HUES48 (cell line): Measurements from ENCODE around the gene ZNF14.
"Not testable (repeated sequence)": the region's sequence is repeated elsewhere in the genome, so short reads cannot be mapped to it uniquely, and the experiment has no call there.

Experiments used
- H3K27ac ChIP-seq: one replicate; pipeline ENCODE4 v1.7.0; 2013; ENCODE audit warnings: low read depth, low read length, inconsistent platforms
- H3K27me3 ChIP-seq: 2 replicates; pipeline ENCODE4 v1.6.1; 2013; ENCODE audit warnings: mild to moderate bottlenecking, low read length; ENCODE audit not compliant: control insufficient read depth, insufficient read depth
- H3K36me3 ChIP-seq: 2 replicates; pipeline ENCODE4 v1.6.1; 2013; ENCODE audit warnings: low read length; ENCODE audit not compliant: control insufficient read depth, insufficient read depth
- H3K4me1 ChIP-seq: 2 replicates; pipeline ENCODE4 v1.6.1; 2013; ENCODE audit warnings: mild to moderate bottlenecking, low read length; ENCODE audit not compliant: control insufficient read depth, insufficient read depth
- H3K4me3 ChIP-seq: 2 replicates; pipeline ENCODE4 v1.5.1; 2013; ENCODE audit warnings: mild to moderate bottlenecking, low read depth, low read length
- H3K9ac ChIP-seq: 2 replicates; pipeline ENCODE4 v1.6.1; 2013; ENCODE audit warnings: mild to moderate bottlenecking, low read depth, low read length, moderate library complexity
- H3K9me3 ChIP-seq: 2 replicates; pipeline ENCODE4 v1.6.1; 2013; ENCODE audit warnings: low read length; ENCODE audit not compliant: control insufficient read depth, insufficient read depth

ZNF14 gene

DNA sequence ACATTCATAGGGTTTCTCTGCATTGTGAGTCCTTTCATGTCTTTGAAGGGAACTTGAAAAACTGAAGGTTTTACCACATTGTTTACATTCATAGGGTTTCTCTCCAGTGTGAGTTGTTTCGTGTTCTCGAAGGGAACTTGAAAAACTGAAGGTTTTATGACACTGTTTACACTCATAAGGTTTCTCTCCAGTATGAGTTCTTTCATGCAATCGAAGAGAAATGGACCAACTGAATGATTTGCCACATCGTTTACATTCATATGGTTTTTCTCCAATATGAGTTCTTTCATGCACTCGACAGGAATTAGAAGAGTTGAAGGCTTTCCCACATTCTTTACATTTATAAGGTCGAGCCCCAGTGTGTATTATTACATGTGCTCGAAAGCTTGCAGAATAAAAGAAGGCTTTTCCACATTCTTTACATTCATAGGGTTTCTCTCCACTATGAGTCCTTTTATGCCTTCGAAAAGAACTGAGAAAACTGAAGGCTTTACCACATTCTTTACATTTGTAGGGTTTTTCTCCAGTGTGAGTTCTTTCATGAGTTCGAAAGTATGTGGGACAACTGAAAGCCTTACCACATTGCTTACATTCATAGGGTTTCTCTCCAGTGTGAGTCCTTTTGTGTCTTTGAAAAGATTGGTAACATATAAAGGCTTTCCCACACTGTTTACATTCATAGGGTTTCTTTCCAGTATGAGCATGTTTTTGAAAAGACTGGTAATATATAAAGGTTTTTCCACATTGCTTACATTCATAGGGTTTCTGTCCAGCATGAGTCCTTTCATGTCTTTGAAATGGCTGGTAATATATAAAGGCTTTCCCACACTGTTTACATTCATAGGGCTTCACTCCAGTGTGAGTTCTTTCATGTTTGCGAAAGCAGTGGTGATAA lies 20.7 kb downstream of the ZNF14 start:
- H3K4me3 ChIP-seq = peak overlapping the region; percentile 32; the same call in 1 of the 2 replicates
- peaks cover 44% of the 10 kb centered on the region for H3K36me3 ChIP-seq
- H3K9ac ChIP-seq = no peak overlapping the region
- no peaks in the 10 kb centered on the region for H3K27me3 ChIP-seq
- H3K9me3 ChIP-seq = peaks cover 92% of the 10 kb centered on the region
- no peaks in the 10 kb centered on the region for H3K4me1 ChIP-seq
- H3K27ac ChIP-seq = no peak overlapping the region

- H3K9ac ChIP-seq = no peak overlapping the region
- H3K36me3 ChIP-seq = peaks cover 44% of the 10 kb centered on the region
- peaks cover 89% of the 10 kb centered on the region for H3K9me3 ChIP-seq
- H3K4me1 ChIP-seq = no peaks in the 10 kb centered on the region
- H3K27ac ChIP-seq = no peak overlapping the region
- peak overlapping the region; percentile 32; the same call in 1 of the 2 replicates for H3K4me3 ChIP-seq
- H3K27me3 ChIP-seq = no peaks in the 10 kb centered on the region
Observed at GRCh38 chr19:19711306-19711933, 21.5 kb downstream of the ZNF14 start.

- no peaks in the 10 kb centered on the region for H3K27me3 ChIP-seq
- H3K4me3 ChIP-seq = no peak overlapping the region
- no peak overlapping the region for H3K27ac ChIP-seq
- H3K9me3 ChIP-seq = peaks cover 84% of the 10 kb centered on the region
- no peak overlapping the region for H3K9ac ChIP-seq
- H3K36me3 ChIP-seq = peaks cover 44% of the 10 kb centered on the region
- no peaks in the 10 kb centered on the region for H3K4me1 ChIP-seq
Observed at GRCh38 chr19:19710506-19710905, 22.4 kb downstream of the ZNF14 start.

DNA sequence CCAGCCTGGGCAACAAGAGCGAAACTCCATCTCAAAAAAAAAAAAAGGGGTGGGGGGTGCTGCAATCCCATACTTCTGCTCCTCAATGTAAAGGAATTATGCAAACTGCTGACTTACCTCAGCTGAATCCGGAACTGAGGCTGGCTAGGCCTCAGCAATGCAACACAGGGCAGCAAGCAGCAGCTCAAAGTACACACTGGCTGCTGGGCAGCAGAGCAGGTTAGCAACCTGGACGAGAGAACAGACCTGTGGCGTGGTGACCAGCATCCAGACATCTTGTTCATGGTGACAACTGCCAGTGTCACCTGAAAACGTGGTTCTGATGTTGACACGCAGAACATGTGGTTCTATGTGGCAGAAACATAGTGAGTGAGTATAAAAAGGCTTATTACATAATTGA lies 28.1 kb downstream of the ZNF14 start:
- no peaks in the 10 kb centered on the region for H3K4me1 ChIP-seq
- peaks cover 7% of the 10 kb centered on the region for H3K36me3 ChIP-seq
- H3K27me3 ChIP-seq = no peaks in the 10 kb centered on the region
- no peak overlapping the region for H3K9ac ChIP-seq
- peaks cover 39% of the 10 kb centered on the region for H3K9me3 ChIP-seq
- no peak overlapping the region for H3K4me3 ChIP-seq
- H3K27ac ChIP-seq = no peak overlapping the region

DNA sequence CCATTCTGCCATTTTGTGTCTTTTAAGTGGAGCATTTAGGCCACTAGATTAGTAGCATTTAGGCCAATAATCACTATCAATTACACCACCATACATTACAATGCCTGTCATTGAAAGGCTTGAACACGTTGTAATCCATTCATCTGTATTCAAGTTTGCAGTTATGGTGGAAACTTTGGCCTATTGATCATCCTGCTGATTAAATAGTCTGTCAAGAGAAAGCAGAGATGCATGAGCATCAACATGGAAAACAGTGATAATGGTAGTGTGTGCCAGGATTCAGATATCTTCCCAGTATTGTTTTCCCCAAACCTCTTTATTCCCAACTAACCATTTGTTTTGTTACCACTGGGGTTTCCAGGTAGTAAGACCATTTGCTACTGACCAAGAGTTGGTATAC lies 32.4 kb downstream of the ZNF14 start:
- not testable (repeated sequence) for H3K4me1 ChIP-seq, H3K9ac ChIP-seq, H3K27ac ChIP-seq, H3K36me3 ChIP-seq, H3K27me3 ChIP-seq, H3K4me3 ChIP-seq, H3K9me3 ChIP-seq

DNA sequence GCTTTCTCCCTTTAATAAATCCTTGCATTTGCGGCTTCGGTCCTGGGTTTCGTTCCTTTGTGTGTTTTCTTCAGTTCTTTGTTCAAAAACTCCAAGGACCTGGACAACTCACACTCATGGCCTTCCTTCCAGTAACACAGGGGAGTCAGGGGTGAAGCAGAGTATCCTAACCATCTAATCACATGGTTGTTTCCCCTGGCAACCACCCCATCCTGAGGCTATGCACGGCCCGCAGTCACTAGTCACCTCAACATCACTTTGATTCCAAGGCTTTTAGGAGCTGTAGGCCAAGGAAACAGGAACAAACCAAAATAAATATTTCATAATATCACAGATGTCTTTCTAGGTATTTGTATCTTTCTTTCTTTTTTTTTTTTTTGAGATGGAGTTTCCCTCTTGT lies 35.3 kb downstream of the ZNF14 start:
- H3K27me3 ChIP-seq = no peaks in the 10 kb centered on the region

GRCh38 chr19:19696386-19696785 lies 36.5 kb downstream of the ZNF14 start:
- H3K9me3 ChIP-seq = no peaks in the 10 kb centered on the region; the same call in 1 of the 2 replicates
- H3K27ac ChIP-seq = no peak overlapping the region
- H3K36me3 ChIP-seq = no peaks in the 10 kb centered on the region
- no peak overlapping the region for H3K9ac ChIP-seq
- no peaks in the 10 kb centered on the region for H3K27me3 ChIP-seq
- H3K4me1 ChIP-seq = no peaks in the 10 kb centered on the region
- no peak overlapping the region for H3K4me3 ChIP-seq

More for the DNA sequence above, 35.3 kb downstream of the ZNF14 start:
- no peaks in the 10 kb centered on the region for H3K4me1 ChIP-seq
- no peak overlapping the region for H3K9ac ChIP-seq
- no peaks in the 10 kb centered on the region for H3K36me3 ChIP-seq
- H3K27ac ChIP-seq = no peak overlapping the region
- H3K4me3 ChIP-seq = no peak overlapping the region
- no peaks in the 10 kb centered on the region; the same call in 1 of the 2 replicates for H3K9me3 ChIP-seq

DNA sequence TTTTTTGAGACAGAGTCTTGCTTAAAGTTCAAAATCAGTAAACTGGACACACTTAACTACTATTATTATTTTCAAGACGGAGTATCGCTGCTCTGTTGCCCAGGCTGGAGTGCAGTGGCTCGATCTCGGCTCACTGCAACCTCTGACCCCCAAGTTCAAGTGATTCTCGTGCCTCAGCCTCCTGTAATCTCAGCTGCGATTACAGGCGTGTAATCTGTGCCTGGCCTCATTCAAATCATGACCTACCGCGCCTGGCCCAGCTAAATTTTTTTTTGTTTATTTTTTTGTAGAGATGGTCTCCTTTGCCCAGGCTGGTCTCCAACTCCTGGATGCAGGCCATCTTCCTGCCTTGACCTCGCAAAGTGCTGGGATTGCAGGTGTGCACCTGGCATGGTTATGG lies 41.2 kb downstream of the ZNF14 start:
- Histone ChIP-seq H3K9ac (no peak overlapping the region), H3K9me3 (no peaks in the 10 kb centered on the region), H3K4me3 (no peak overlapping the region), H3K4me1 (no peaks in the 10 kb centered on the region), H3K36me3 (no peaks in the 10 kb centered on the region), H3K27me3 (no peaks in the 10 kb centered on the region), H3K27ac (no peak overlapping the region)

DNA sequence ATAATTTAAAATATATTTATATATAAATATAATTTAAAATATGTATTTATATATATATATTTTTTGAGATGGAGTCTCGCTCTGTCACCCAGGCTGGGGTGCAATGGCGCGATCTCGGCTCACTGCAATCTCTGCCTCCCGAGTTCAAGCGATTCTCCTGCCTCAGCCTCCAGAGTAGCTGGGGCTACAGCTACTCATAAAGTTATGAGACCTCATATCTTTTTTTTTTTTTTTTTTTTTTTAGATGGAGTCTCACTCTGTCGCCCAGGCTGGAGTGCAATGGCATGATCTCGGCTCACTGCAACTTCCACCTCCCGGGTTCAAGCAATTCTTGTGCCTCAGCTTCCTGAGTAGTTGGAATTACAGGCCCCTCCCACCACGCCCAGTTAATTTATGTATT lies 43.9 kb downstream of the ZNF14 start:
- H3K4me3 ChIP-seq, H3K9ac ChIP-seq, H3K27ac ChIP-seq, H3K4me1 ChIP-seq, H3K36me3 ChIP-seq, H3K9me3 ChIP-seq, H3K27me3 ChIP-seq: not testable (repeated sequence)

GRCh38 chr19:19687090-19687489 lies 45.8 kb downstream of the ZNF14 start:
- Histone ChIP-seq H3K4me3 (no peak overlapping the region), H3K27me3 (no peaks in the 10 kb centered on the region), H3K9me3 (no peaks in the 10 kb centered on the region), H3K27ac (no peak overlapping the region), H3K4me1 (no peaks in the 10 kb centered on the region), H3K9ac (no peak overlapping the region), H3K36me3 (no peaks in the 10 kb centered on the region)

DNA sequence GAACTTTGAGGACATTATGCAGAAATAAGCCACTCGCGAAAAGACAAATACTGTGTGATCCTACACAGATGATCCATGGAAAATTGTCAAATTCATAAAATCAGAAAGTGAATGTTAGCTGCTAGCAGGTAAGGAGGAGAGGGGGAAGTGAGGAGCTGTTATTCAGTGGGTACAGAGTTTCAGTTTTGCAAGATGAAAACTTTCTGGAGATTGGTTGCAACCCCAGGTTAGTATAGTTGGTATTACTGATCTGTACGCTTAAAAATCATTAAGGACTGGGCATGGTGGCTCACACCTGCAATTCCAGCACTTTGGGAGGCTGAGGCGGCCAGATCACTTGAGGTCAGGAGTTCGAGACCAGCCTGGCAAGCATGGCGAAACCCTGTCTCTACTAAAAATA lies 46.3 kb downstream of the ZNF14 start:
- Histone ChIP-seq H3K4me3 (no peak overlapping the region), H3K9me3 (no peaks in the 10 kb centered on the region), H3K36me3 (peaks cover under 1% of the 10 kb centered on the region; the same call in 1 of the 2 replicates), H3K4me1 (no peaks in the 10 kb centered on the region), H3K27me3 (no peaks in the 10 kb centered on the region), H3K9ac (no peak overlapping the region), H3K27ac (no peak overlapping the region)
